ENCODE results near the gene CCNYL1.

CCNYL1 gene

DNA sequence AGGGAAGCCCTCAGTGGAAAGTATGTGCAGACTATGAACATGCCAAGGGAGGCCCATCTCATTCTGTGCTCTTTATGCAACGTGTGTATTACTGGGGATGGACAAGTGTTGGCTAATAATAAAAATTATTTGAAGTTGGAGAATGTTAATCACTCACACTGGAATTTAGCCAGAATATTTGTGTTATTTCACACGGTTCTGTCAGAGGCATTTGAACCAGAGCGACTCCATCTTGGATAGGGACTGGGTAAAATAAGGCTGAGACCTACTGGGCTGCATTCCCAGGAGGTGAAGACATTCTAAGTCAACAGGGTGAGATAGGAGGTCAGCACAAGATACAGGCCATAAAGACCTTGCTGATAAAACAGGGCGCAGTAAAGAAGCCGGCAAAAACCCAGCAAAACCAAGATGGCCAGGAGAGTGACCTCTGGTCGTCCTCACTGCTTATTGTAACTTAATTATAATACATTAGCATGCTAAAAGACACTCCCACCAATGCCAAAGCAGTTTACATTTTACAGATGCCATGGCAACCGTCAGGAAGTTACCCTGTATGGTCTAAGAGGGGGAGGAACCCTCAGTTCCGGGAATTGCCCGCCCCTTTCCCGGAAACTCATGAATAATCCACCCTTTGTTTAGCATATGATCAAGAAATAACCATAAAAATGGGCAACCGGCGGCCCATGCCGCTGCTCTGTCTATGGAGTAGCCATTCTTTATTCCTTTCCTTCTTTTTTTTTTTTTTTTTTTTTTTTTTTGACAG, 60.8 kb downstream of the CCNYL1 start:
- DNase-seq: no peak
- in situ Hi-C loops (cut with HindIII; ENCODE audit: low pct_ligation_motif_present, low pct_unique_long_range_greater_than_20kb, low sequenced_read_pairs): no loop called here

DNA sequence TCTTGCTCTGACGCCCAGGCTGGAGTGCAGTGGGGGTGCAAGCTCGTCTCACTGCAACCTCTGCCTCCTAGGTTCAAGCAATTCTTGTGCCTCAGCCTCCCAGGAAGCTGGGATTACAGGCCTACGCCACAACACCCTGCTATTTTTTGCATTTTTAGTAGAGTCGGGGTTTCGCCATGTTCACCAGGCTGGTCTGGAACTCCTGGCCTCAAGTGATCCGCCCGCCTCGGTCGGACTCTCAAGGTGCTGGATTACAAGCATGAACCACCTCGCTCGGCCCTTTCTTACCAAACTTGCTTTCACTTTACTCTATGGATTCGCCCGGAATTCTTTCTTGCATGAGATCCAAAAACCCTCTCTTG, 61.4 kb downstream of the CCNYL1 start:
- in situ Hi-C loops (cut with HindIII; ENCODE audit: low pct_ligation_motif_present, low pct_unique_long_range_greater_than_20kb, low sequenced_read_pairs): no loop called here

DNA sequence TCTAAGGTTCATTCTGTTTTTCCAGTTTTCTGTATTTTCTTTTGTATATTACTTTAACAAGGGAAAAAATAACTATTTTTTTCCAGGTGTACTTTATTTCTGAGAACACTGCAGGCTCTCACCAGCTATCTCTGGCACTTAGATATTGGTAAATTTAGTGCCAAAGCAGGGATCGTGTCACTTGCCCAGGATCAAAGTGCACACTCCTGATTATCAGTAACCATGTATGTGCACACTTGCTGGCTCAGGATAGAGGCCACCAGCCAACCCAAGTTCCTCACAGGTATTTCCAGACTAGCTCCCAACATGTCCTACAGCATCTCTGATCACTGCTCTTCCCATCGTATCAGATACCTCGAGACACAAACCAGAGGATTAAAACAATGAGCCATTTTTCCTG, 64.0 kb downstream of the CCNYL1 start:
- no peak for DNase-seq
- in situ Hi-C loops (cut with HindIII; ENCODE audit: low pct_ligation_motif_present, low pct_unique_long_range_greater_than_20kb, low sequenced_read_pairs): no loop called here

More for the DNA sequence above, 61.4 kb downstream of the CCNYL1 start:
- DNase-seq: no peak

DNA sequence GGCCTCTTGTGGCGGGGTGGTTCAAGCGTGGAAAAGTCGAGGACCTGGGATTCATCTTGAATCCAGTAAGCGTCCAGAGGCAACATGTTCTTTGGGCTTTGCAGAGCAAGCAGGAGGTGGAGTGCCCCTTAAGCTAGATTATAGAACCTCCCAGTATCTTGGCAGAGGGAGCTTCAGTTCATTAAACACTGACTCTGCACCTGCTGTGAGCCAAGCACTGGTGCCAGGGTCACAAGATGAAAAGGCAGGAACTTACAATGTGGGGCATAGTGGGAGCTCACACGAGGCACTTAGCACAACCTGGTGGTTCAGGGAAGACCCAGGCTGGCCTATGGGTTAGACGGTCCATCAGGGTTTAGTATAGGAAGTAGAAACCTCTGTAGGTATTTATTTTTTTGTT, 65.7 kb downstream of the CCNYL1 start:
- in situ Hi-C loops (cut with HindIII; ENCODE audit: low pct_ligation_motif_present, low pct_unique_long_range_greater_than_20kb, low sequenced_read_pairs): no loop called here
- no peak for DNase-seq

DNA sequence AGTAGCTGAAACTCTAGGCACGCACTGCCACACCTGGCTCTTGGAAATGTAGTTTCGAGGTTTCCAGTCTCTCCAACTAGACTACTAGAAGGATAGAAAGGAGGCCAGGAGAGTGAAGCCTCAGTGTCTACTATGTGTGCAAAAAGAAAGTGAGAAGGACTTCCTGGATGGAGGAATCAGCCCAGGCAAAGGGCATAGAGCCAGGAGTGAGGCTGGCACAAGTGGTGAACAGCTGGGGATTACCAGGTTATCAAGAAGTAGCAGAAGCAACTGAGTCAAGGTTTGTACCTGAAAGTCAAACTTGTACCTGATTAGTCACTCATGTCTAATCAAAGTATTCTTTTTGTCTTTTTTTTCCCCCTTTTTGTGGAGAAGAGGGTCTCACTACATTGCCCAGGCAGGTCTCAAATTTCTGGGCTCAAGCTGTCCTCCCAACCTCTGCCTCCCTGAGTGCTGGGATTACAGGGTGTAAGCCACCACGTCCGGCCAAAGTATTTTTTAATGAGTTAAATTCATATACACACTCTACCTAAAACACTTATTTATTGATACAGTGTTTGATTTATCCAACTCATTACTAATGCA, 67.0 kb downstream of the CCNYL1 start:
- DNase-seq: no peak
- in situ Hi-C loops (cut with HindIII; ENCODE audit: low pct_ligation_motif_present, low pct_unique_long_range_greater_than_20kb, low sequenced_read_pairs): no loop called here

DNA sequence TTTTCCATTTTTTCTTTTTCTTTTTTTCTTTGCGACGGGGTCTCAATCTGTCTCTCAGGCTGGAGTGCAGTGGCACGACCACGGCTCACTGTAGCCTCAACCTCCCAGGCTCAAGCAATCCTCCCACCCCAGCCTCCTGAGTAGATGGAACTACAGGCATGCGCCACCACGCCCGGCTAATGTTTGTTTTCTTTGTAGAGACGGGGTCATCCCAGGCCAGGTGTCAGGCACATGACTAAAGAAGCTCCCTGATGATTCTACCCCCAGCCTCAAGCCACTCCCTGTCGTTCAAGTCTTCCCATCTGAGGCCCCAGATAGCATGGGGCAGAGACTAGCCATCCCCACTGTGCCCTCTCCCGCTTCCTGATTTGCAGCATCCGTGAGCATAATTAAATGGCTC, 68.1 kb downstream of the CCNYL1 start:
- in situ Hi-C loops (cut with HindIII; ENCODE audit: low pct_ligation_motif_present, low pct_unique_long_range_greater_than_20kb, low sequenced_read_pairs): no loop called here
- DNase-seq: no peak

DNA sequence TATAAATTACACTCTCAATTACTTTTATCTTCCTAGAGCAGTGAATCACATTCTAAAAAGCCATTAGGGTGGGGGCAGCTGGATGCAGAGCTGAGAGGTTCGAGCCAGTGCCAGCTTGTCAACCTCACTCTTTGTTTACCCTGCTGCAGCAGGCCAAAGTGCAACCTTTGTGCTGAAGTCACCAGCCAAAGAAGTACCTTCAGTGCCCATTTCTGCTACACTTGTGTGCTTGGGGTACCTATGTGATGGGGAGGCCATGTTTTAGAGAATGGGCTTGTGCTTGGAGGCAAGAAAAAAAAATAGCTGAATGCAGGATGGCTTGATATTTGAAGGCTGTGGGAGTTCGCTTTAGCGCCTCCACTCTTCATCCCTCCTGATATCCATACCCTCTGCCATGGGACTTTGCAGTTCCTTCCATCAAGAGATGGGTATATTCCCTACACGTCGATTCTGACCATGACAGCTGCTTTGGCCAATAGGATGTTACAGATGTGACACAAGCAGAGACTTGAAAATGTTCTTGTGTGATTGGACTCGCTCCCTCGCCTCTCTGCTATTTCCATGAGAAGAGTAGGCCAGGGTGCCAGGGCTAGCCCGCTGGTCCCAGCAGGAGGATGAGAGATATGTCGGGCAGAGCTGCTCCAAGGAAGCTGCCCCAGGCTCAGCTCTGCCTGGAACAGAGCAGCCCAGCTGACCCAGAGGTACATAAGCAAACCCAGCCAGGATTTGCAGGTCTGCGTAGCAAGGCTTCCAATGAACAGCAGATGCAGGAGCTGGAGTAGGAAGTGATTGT, 71.0 kb downstream of the CCNYL1 start:
- in situ Hi-C loops (cut with HindIII; ENCODE audit: low pct_ligation_motif_present, low pct_unique_long_range_greater_than_20kb, low sequenced_read_pairs): no loop called here
- DNase-seq: no peak

DNA sequence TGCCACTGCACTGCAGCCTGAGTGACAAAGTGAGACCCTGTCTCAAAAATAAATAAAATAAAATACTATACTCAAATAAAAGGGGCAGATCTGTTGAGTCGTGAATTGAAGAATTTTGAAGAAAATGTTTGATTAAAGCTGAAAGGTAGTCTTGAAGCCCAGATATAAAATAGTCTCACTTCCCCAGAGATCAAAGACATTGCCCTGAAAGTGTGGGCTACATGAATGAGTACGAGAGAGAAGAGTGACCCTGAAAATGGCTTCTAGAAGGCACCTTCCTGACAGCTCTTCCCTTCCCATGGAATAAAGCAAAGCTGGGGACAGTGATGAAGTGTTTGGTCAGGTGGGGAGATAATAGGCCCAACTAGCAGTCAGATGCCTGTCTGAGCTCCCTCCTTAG, 72.1 kb downstream of the CCNYL1 start:
- no peak for DNase-seq
- in situ Hi-C loops (cut with HindIII; ENCODE audit: low pct_ligation_motif_present, low pct_unique_long_range_greater_than_20kb, low sequenced_read_pairs): no loop called here

DNA sequence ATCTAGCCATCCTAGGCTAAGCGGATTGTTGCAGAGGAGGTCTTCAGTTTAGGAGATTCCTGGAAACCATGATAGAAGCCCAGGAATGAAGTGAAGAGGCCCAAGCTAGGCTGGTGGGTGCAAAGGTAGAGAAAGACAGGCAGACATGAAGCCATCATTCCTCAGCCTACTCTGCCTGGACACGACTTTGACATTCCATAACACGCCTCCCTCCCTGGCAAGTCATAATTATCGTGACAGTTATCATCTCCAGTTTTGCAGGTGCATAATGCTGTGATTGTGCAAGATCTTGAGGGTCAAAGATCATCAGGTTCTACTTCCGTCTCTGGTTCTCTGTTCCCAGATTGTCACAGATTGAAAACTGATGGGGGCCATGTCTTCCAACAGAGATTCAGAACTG, 73.5 kb downstream of the CCNYL1 start:
- DNase-seq: no peak
- in situ Hi-C loops (cut with HindIII; ENCODE audit: low pct_ligation_motif_present, low pct_unique_long_range_greater_than_20kb, low sequenced_read_pairs): no loop called here

DNA sequence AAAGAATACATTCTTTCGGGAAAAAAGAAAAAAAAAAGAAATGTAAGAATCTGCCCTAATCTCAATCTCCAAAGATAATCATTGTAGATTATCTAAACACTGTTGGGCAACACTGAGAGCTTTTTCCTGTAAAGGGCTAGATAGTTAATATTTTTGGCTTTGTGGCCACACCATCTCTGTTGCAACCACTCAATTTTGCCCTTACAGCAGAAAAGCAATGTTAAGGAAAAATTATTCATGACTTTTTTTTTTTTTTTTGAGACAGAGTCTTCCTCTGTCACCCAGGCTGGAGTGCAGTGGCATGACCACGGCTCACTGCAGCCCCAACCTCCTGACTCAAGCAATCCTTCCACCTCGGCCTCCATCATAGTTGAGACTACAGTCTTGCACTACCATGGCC, 75.6 kb downstream of the CCNYL1 start:
- in situ Hi-C loops (cut with HindIII; ENCODE audit: low pct_ligation_motif_present, low pct_unique_long_range_greater_than_20kb, low sequenced_read_pairs): no loop called here
- no peak for DNase-seq

DNA sequence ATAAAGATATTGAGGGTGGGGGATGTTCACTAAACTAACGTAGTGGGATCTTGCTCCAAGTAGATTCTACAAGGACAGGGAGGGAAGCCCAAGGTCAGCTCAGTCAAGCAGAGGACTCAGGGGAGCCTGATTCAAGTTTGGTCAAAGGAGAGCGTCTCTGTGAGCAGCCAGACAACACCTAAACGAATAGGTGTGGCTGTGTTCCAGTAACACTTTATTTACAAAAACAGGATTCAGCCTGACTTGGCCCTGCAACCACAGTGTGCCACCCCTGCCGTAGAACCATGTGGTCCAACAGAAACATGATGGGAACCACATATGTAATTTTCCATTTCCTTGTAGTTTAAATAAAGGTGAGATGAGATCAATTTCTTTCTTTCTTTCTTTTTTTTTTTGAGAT, 76.4 kb downstream of the CCNYL1 start:
- DNase-seq: no peak
- in situ Hi-C loops (cut with HindIII; ENCODE audit: low pct_ligation_motif_present, low pct_unique_long_range_greater_than_20kb, low sequenced_read_pairs): no loop called here

DNA sequence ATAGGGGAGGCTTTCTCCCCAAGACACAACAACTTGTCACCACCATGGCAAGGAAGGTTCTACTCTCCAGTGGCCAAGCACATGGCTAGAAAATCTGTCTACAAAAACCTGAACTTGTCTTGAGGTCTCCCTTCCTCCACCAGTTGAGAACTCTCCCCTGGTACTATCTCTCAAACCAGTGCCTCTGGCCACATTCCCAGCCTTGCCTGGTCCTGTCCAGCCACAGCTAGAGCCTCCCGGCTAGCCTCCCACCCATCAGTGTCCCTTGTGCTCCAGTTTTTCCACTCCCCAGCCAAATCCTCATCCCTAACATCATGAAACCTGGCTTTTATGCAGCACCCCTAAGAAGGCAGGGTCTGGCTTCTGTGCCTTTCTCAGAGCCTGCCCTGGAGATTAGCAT, 79.5 kb downstream of the CCNYL1 start:
- in situ Hi-C loops (cut with HindIII; ENCODE audit: low pct_ligation_motif_present, low pct_unique_long_range_greater_than_20kb, low sequenced_read_pairs): no loop called here
- no peak for DNase-seq

DNA sequence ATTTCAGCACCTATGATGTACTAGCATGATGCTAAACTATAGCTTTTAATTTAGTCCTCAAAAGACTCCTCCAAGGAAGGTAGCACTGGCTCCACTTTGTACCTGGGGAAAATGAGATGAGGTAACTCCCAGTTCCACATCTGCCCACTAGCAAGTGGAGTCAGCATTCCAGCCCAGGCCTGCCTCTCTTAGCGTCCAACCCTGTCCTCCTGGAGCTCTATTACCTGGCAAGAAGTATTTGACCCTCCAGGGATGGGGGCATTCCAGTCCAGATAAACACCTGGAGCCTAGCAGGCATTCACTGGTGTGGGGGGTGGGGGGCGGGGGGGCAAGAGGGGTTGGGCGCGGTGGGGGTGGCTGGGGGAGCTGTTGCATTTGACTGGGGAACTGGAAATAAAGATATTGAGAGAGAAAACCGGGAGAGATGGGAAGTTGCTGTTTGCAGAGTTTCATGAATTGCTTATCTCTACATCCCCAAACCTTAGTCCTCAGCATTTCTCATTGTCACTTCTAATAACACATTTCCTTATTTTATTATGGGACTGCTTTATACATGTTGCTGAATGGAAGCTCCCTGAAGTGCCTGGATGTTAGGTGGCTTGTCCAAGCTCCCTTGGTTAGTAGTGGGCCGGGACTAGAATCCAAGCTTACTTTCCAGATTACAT, 80.3 kb downstream of the CCNYL1 start:
- DNase-seq: no peak
- in situ Hi-C loops (cut with HindIII; ENCODE audit: low pct_ligation_motif_present, low pct_unique_long_range_greater_than_20kb, low sequenced_read_pairs): no loop called here

DNA sequence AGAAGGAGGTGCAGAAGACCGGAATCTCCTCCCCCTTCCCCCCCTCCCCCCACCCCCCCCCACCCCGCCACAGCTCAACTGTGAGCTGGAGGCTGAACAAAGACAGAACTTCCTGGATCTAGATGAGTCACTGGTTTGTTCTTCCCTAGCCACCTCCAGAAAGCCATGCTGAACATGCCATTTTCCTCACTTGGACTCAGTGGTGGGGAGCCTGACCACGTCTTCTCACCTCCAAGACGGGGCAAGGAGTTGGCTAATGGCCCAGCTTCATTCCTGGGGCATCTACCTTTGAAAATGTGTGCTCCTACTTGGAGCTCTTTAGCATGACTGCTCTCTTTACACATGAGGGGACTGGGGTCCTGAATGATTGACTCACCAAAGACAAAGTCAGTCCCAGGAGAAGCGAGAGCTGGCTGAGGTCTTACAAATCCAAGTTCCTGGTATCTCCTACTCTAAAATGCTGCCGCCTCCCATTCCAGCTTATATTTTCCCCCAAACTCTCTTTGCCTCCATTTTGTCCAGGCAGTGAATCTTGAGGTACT, 80.9 kb downstream of the CCNYL1 start:
- in situ Hi-C loops (cut with HindIII; ENCODE audit: low pct_ligation_motif_present, low pct_unique_long_range_greater_than_20kb, low sequenced_read_pairs): no loop called here
- DNase-seq: peak; percentile 83

DNA sequence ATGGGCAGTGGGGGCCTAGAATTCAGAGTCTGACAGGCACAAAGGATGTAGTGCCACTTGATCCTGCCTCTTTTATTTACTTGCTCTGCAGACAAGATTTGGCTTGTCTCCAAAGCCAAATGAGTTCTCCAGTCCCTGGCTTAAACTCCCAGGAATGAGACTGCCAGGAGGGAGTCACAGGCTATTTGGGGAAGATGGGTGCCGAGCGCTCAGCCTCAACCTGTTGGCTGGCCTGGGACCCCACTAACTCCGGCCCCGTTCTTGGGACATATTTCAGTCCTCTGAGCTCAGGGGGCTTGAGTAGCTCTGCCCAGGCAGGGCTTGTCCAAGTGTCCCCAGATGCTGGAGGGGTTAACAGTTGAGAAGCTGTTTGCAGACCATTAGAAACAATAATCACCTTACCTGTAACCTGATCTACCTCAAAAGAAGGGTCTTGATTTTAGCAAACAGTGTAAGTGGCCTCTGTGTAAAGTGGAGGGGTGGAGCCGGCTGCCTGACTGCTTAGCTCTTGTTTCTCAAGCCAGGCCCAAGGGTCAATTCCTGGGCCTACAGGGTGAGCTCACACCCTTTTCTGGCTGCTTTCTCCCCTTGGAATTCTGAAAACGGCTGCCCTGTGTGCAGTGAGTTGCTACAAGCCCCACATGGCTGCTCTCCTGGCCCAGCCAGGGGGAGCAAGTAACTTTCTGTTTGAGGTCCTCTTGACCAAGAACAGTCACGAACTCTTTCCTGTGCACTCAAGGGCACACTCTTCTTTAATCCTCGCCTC, 85.3 kb downstream of the CCNYL1 start:
- in situ Hi-C loops (cut with HindIII; ENCODE audit: low pct_ligation_motif_present, low pct_unique_long_range_greater_than_20kb, low sequenced_read_pairs): no loop called here
- DNase-seq: peak; percentile 48

DNA sequence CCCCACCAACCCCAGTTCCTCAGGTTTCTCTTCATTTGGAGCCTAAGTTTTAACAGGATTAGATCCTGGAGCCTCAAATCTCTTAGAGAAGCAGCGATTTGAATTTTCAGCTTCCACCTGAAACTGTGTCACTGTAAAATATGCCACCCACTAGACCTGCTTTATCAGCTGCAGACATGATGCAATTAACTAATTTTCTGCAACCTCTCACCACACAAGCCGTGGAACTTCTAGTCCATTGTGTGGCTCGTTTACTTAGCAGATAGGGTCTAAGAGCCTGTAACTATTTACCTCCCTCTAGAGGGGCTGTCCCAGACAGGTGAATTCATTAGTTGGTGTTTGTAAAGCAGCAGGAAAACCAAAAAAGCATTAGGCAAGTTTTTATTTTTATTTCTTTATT, 89.8 kb downstream of the CCNYL1 start:
- in situ Hi-C loops (cut with HindIII; ENCODE audit: low pct_ligation_motif_present, low pct_unique_long_range_greater_than_20kb, low sequenced_read_pairs): no loop called here
- no peak for DNase-seq

DNA sequence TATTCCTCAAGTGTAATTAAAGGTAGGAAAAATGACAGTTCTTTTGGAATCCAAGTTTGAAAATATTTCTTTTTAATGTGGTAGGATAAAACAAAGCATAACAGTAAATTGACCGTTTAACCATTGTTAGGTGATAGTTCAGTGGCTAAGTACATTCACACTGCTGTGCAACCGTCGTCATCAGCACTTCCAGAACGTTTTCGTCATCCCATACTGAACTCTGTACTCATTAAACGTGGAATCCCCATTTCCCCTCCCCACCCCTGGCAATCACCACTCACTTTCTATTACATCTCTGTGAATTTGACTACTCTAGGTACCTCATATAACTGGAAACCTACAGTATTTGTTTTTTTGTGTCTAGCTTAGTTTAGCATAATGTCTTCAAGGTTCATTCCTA, 91.2 kb downstream of the CCNYL1 start:
- in situ Hi-C loops (cut with HindIII; ENCODE audit: low pct_ligation_motif_present, low pct_unique_long_range_greater_than_20kb, low sequenced_read_pairs): no loop called here
- DNase-seq: no peak
